K562 (cell line): ENCODE data around the gene USP32. TPM values are rescaled to one million over a fixed set of nuclear protein-coding genes. Genes with fewer than 3 reads are reported as not detected.

ENCODE experiments used
- ARID1B ChIP-seq: fragments of 450-650 bp; IDR thresholded peaks from 2 replicates; pipeline ENCODE4 v1.6.1; 2016; ENCODE audit warnings: antibody characterized with exemption, mild to moderate bottlenecking, inconsistent platforms
- CAMTA2 ChIP-seq: fragments of 250-450 bp; sonication (Bioruptor Pico); conservative IDR thresholded peaks from 2 replicates; pipeline ENCODE4 v1.5.1; 2022
- CBFA2T3 ChIP-seq: fragments of 450-650 bp; IDR thresholded peaks from 2 replicates; pipeline ENCODE4 v1.6.1; 2017
- CCAR2 ChIP-seq: fragments of 200-400 bp; formaldehyde crosslinking; IDR thresholded peaks from 2 replicates; pipeline ENCODE4 v1.6.1; 2017; ENCODE audit warnings: mild to moderate bottlenecking, low read depth, low read length
- CEBPG ChIP-seq, 3 experiments: fragments of 200-800 bp in 1 of 3; sonication (Bioruptor generic) in 1 of 3; sonication (generic) in 1 of 3; formaldehyde crosslinking in 1 of 3; IDR thresholded peaks in 2 of 3; conservative IDR thresholded peaks in 1 of 3; 2 replicates each; pipeline versions ENCODE4 v1.6.1 to v1.8.0; 2016 to 2022; ENCODE audit warnings: missing compliant biosample characterization in 2 of 3, missing genetic modification characterization in 2 of 3, mild to moderate bottlenecking in 1 of 3, missing genetic modification reagents in 1 of 3
- FOS ChIP-seq: IDR thresholded peaks from 3 replicates; pipeline ENCODE4 v1.6.1; 2011; ENCODE audit not compliant: insufficient read length; ENCODE audit errors: extremely low read depth
- SMARCA5 ChIP-seq: fragments of 450-650 bp; IDR thresholded peaks from 2 replicates; pipeline ENCODE4 v1.6.1; 2016
- TBP ChIP-seq: optimal IDR thresholded peaks from 2 replicates; pipeline ENCODE3; 2011; ENCODE audit warnings: low read depth, low read length, improper control_type of control experiment
- TCF7L2 ChIP-seq: fragments of 150-350 bp; IDR thresholded peaks from 2 replicates; pipeline ENCODE4 v1.6.1; 2016; ENCODE audit warnings: low read depth, mild to moderate bottlenecking, low read length, moderate library complexity
- U2AF2 ChIP-seq: fragments of 200-400 bp; formaldehyde crosslinking; optimal IDR thresholded peaks from 2 replicates; pipeline ENCODE3; 2017; ENCODE audit warnings: low read depth, mild to moderate bottlenecking, low read length
- XRCC4 ChIP-seq: IDR thresholded peaks from one replicate; pipeline ENCODE4 v1.6.1; 2011; ENCODE audit not compliant: insufficient read depth, insufficient read length; ENCODE audit errors: extremely low read depth
- YBX1 ChIP-seq: fragments of 450-650 bp; IDR thresholded peaks from 2 replicates; pipeline ENCODE4 v1.7.1; 2016; ENCODE audit warnings: mild to moderate bottlenecking
- ZBTB17 ChIP-seq: fragments of 450-650 bp; formaldehyde crosslinking; IDR thresholded peaks from 2 replicates; pipeline ENCODE4 v1.4.0; 2020; ENCODE audit warnings: mild to moderate bottlenecking
- polyA plus RNA-seq, 8 experiments: library from polyadenylated mRNA; depleted of rRNA in 4 of 8; stranded (reverse) in 5 of 8; unstranded in 3 of 8; fragments of >200 nt; fragmentation: Nextera tagmentation in 2 of 8; fragmentation: Illumina TruSeq in 1 of 8; extraction: Ambion mirVana in 2 of 8; extraction: Trizol in 1 of 8; gene quantifications; 2 replicates each; pipeline versions ENCODE4 v1.2.1 to v1.2.3, GENCODE V29; 2011 to 2014; ENCODE audit warnings: inconsistent platforms in 1 of 8, missing spikeins in 1 of 8
- total RNA-seq, 7 experiments: library from RNA; depleted of rRNA in 6 of 7; stranded (reverse); fragments of >200 nt in 6 of 7; fragmentation: Illumina TruSeq in 2 of 7; extraction: Trizol in 2 of 7; gene quantifications; 2 replicates each; pipeline versions ENCODE4 v1.2.1 to v1.2.3, GENCODE V29; 2011 to 2021; ENCODE audit warnings: low replicate concordance in 1 of 7
- TF ChIP-seq, protein P1 (sequence below): fragments of 250-450 bp; sonication (Bioruptor Pico); IDR thresholded peaks from 2 replicates; pipeline ENCODE4 v1.4.0; 2020; ENCODE audit warnings: mild to moderate bottlenecking, moderate library complexity
- TF ChIP-seq, protein P2 (sequence below), 2 experiments: fragments of 450-650 bp; IDR thresholded peaks; 2 replicates each; pipeline ENCODE4 v1.6.1; 2016
- TF ChIP-seq, protein P3 (sequence below): fragments of 200-800 bp; sonication (Bioruptor generic); IDR thresholded peaks from 2 replicates; pipeline ENCODE4 v1.6.1; 2017; ENCODE audit warnings: missing genetic modification characterization, missing compliant biosample characterization
- TF ChIP-seq, protein P4 (sequence below): fragments of 450-650 bp; IDR thresholded peaks from 2 replicates; pipeline ENCODE4 v1.7.0; 2016; ENCODE audit warnings: borderline replicate concordance
- TF ChIP-seq, protein P5 (sequence below): sonication (generic); formaldehyde crosslinking; IDR thresholded peaks from 2 replicates; pipeline ENCODE4 v1.8.0; 2022; ENCODE audit warnings: missing genetic modification reagents, mild to moderate bottlenecking, borderline replicate concordance
- TF ChIP-seq, protein P6 (sequence below): fragments of 450-650 bp; IDR thresholded peaks from 2 replicates; pipeline ENCODE4 v1.6.1; 2014; ENCODE audit warnings: low read depth, mild to moderate bottlenecking, moderate library complexity, borderline replicate concordance

USP32 gene
- total and polyA plus RNA-seq, 9 of the 15 experiments (the other 6 are each of a cell fraction or from before 2014, with no cell fraction given), result 18.0 to 69.3 (median 47.1) TPM

DNA sequence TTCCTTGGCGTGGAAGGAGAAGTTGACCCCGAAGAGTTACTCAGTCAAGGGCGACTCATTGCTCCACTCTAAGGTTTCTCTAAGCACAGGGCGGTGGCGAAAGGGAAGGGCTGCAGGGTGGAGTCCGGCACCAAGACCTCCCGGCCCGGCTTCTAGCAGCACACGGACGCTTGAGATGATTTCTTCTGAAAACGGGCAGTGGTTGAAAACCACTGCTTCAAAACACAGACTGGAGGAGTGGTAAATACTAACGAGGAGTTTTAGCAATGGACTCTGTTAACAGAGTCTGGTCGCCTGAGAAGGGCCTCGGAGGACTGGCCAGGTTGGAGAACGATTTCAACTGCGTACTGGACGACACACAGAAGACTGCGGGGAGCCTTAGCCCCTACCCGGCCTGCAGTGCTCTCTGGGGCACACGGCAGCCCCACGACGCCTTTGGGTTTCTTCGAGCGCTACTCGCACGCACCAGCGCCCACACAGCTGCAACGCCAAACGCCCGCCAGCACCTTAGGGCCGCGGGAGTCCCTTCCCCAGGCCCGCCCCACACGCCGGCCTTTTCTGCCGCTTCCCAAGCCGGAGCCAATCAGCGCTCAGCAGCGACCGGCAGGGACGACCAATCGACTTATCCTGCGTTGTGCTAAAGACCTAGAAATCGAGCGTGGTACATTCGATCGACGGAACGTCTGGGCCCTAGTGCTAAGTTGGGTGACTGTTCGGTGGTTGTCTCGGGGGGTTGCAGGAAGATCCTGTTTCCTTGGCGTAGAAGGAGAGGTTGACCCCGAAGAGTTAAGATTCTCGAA, 256.6 kb downstream of the USP32 start (continued):
- TF ChIP-seq, protein P1, sequence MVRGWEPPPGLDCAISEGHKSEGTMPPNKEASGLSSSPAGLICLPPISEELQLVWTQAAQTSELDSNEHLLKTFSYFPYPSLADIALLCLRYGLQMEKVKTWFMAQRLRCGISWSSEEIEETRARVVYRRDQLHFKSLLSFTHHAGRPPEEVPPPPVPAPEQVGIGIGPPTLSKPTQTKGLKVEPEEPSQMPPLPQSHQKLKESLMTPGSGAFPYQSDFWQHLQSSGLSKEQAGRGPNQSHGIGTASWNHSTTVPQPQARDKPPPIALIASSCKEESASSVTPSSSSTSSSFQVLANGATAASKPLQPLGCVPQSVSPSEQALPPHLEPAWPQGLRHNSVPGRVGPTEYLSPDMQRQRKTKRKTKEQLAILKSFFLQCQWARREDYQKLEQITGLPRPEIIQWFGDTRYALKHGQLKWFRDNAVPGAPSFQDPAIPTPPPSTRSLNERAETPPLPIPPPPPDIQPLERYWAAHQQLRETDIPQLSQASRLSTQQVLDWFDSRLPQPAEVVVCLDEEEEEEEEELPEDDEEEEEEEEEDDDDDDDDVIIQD (CRISPR knock-in tag), result no peak
- TF ChIP-seq, protein P2, sequence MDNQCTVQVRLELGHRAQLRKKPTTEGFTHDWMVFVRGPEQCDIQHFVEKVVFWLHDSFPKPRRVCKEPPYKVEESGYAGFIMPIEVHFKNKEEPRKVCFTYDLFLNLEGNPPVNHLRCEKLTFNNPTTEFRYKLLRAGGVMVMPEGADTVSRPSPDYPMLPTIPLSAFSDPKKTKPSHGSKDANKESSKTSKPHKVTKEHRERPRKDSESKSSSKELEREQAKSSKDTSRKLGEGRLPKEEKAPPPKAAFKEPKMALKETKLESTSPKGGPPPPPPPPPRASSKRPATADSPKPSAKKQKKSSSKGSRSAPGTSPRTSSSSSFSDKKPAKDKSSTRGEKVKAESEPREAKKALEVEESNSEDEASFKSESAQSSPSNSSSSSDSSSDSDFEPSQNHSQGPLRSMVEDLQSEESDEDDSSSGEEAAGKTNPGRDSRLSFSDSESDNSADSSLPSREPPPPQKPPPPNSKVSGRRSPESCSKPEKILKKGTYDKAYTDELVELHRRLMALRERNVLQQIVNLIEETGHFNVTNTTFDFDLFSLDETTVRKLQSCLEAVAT (IDR thresholded peaks at IDR 0.05), result peak in 1 of 2 experiments; percentile 100; a peak in 2 of 4 replicates
- TF ChIP-seq ARID1B (no peak), CAMTA2 (CRISPR knock-in tag) (no peak), YBX1 (no peak), FOS (peak; percentile 55), U2AF2 (no peak), TCF7L2 (no peak), TBP (peak; percentile 52), XRCC4 (no peak), SMARCA5 (no peak), CEBPG (CRISPR knock-in tag; IDR thresholded peaks at IDR 0.05) (no peak), CEBPG (tag; conservative IDR thresholded peaks at IDR 0.05 in 1 of 2, IDR thresholded peaks at IDR 0.05 in 1 of 2) (no peak), CBFA2T3 (no peak), CCAR2 (no peak), ZBTB17 (CRISPR knock-in tag) (peak; percentile 100)
- TF ChIP-seq, protein P3, sequence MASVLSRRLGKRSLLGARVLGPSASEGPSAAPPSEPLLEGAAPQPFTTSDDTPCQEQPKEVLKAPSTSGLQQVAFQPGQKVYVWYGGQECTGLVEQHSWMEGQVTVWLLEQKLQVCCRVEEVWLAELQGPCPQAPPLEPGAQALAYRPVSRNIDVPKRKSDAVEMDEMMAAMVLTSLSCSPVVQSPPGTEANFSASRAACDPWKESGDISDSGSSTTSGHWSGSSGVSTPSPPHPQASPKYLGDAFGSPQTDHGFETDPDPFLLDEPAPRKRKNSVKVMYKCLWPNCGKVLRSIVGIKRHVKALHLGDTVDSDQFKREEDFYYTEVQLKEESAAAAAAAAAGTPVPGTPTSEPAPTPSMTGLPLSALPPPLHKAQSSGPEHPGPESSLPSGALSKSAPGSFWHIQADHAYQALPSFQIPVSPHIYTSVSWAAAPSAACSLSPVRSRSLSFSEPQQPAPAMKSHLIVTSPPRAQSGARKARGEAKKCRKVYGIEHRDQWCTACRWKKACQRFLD, result 0 out of 2 replicates have a peak, but pooled peaks have one; percentile 22
- TF ChIP-seq, protein P4, sequence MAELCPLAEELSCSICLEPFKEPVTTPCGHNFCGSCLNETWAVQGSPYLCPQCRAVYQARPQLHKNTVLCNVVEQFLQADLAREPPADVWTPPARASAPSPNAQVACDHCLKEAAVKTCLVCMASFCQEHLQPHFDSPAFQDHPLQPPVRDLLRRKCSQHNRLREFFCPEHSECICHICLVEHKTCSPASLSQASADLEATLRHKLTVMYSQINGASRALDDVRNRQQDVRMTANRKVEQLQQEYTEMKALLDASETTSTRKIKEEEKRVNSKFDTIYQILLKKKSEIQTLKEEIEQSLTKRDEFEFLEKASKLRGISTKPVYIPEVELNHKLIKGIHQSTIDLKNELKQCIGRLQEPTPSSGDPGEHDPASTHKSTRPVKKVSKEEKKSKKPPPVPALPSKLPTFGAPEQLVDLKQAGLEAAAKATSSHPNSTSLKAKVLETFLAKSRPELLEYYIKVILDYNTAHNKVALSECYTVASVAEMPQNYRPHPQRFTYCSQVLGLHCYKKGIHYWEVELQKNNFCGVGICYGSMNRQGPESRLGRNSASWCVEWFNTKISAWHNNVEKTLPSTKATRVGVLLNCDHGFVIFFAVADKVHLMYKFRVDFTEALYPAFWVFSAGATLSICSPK, result no peak
- TF ChIP-seq, protein P5, sequence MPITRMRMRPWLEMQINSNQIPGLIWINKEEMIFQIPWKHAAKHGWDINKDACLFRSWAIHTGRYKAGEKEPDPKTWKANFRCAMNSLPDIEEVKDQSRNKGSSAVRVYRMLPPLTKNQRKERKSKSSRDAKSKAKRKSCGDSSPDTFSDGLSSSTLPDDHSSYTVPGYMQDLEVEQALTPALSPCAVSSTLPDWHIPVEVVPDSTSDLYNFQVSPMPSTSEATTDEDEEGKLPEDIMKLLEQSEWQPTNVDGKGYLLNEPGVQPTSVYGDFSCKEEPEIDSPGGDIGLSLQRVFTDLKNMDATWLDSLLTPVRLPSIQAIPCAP, result no peak
- TF ChIP-seq, protein P6, sequence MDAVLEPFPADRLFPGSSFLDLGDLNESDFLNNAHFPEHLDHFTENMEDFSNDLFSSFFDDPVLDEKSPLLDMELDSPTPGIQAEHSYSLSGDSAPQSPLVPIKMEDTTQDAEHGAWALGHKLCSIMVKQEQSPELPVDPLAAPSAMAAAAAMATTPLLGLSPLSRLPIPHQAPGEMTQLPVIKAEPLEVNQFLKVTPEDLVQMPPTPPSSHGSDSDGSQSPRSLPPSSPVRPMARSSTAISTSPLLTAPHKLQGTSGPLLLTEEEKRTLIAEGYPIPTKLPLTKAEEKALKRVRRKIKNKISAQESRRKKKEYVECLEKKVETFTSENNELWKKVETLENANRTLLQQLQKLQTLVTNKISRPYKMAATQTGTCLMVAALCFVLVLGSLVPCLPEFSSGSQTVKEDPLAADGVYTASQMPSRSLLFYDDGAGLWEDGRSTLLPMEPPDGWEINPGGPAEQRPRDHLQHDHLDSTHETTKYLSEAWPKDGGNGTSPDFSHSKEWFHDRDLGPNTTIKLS, result peak; percentile 34; the same call in 1 of the 2 replicates
